Neural cell (in vitro differentiated cells): ENCODE data around the gene INO80C. TPM values are rescaled to one million over a fixed set of nuclear protein-coding genes. Genes with fewer than 3 reads are reported as not detected.

Experiments used
- H2AFZ ChIP-seq: fragments of 200-600, 300-800 bp; sonication (generic), shearing (Covaris generic); 2 replicates; pipeline ENCODE4 v1.6.0; 2014; ENCODE audit warnings: low read depth, mild to moderate bottlenecking, antibody characterized with exemption, low read length, moderate library complexity
- H3F3A ChIP-seq: fragments of 200-600 bp; shearing (Covaris generic); 2 replicates; pipeline ENCODE4 v1.6.1; 2016; ENCODE audit warnings: mild to moderate bottlenecking, moderate library complexity, mixed read lengths, antibody characterized with exemption, low read length; ENCODE audit not compliant: insufficient read depth, poor library complexity, severe bottlenecking
- H3K27ac ChIP-seq: fragments of 200-600, 300-800 bp; sonication (generic), shearing (Covaris generic); 2 replicates; pipeline ENCODE4 v1.5.1; 2014; ENCODE audit warnings: mild to moderate bottlenecking, low read length, moderate library complexity
- H3K27me3 ChIP-seq: fragments of 300-800, 200-600 bp; sonication (generic), shearing (Covaris generic); 2 replicates; pipeline ENCODE4 v1.6.0; 2014; ENCODE audit warnings: mild to moderate bottlenecking, low read depth, low read length, moderate library complexity; ENCODE audit not compliant: insufficient read depth
- H3K36me3 ChIP-seq: fragments of 300-800, 200-600 bp; sonication (generic), shearing (Covaris generic); 2 replicates; pipeline ENCODE4 v1.5.1; 2014; ENCODE audit warnings: mild to moderate bottlenecking, antibody characterized with exemption, low read length, moderate library complexity; ENCODE audit not compliant: insufficient read depth
- H3K4me2 ChIP-seq: fragments of 300-800, 200-600 bp; sonication (generic), shearing (Covaris generic); 2 replicates; pipeline ENCODE4 v1.6.0; 2014; ENCODE audit warnings: mild to moderate bottlenecking, low read length
- H3K4me3 ChIP-seq: fragments of 300-800, 200-600 bp; sonication (generic), shearing (Covaris generic); 2 replicates; pipeline ENCODE4 v1.5.1; 2014; ENCODE audit warnings: mild to moderate bottlenecking, low read length, moderate library complexity
- H3K79me2 ChIP-seq: fragments of 200-600 bp; shearing (Covaris generic); replicated peaks from 2 replicates; pipeline ENCODE4 v1.6.0; 2014; ENCODE audit warnings: mild to moderate bottlenecking, low read length, moderate library complexity; ENCODE audit not compliant: insufficient read depth
- H3K9ac ChIP-seq: fragments of 300-800, 200-600 bp; sonication (generic), shearing (Covaris generic); 2 replicates; pipeline ENCODE4 v1.6.1; 2016; ENCODE audit warnings: mild to moderate bottlenecking, low read length, mixed read lengths
- H3K9me2 ChIP-seq: fragments of 200-600 bp; shearing (Covaris generic); 2 replicates; pipeline ENCODE4 v1.6.1; 2016; ENCODE audit warnings: mild to moderate bottlenecking, low read length, mixed read lengths; ENCODE audit not compliant: insufficient read depth
- H3K9me3 ChIP-seq: fragments of 200-600, 300-800 bp; sonication (generic), shearing (Covaris generic); 2 replicates; pipeline ENCODE4 v1.6.1; 2016; ENCODE audit warnings: mild to moderate bottlenecking, mixed run types, low read length, moderate library complexity, mixed read lengths
- H4K20me1 ChIP-seq: fragments of 200-600 bp; shearing (Covaris generic); 2 replicates; pipeline ENCODE4 v1.6.1; 2016; ENCODE audit warnings: mild to moderate bottlenecking, mixed run types; ENCODE audit not compliant: insufficient read depth
- EP300 ChIP-seq: fragments of 450-650 bp; conservative IDR thresholded peaks from 2 replicates; pipeline ENCODE4 v1.6.1; 2014; ENCODE audit warnings: antibody characterized with exemption, mild to moderate bottlenecking, moderate library complexity; ENCODE audit not compliant: poor library complexity, severe bottlenecking
- EZH2 ChIP-seq: fragments of 200-600, 300-800 bp; shearing (Covaris generic), sonication (generic); IDR thresholded peaks from 2 replicates; pipeline ENCODE4 v1.6.1; 2014; ENCODE audit warnings: antibody characterized with exemption, low read length, borderline replicate concordance, mild to moderate bottlenecking; ENCODE audit not compliant: insufficient read depth, poor library complexity, severe bottlenecking
- MXI1 ChIP-seq: fragments of 450-650 bp; conservative IDR thresholded peaks from 2 replicates; pipeline ENCODE4 v1.6.1; 2014; ENCODE audit warnings: antibody characterized with exemption, mild to moderate bottlenecking; ENCODE audit not compliant: poor library complexity, severe bottlenecking
- POLR2AphosphoS5 ChIP-seq: IDR thresholded peaks from 2 replicates; pipeline ENCODE4 v1.6.1; 2012
- RAD21 ChIP-seq: fragments of 450-650 bp; conservative IDR thresholded peaks from 2 replicates; pipeline ENCODE4 v1.6.1; 2014; ENCODE audit warnings: antibody characterized with exemption, mild to moderate bottlenecking, moderate library complexity
- SMC3 ChIP-seq: fragments of 450-650 bp; conservative IDR thresholded peaks from 2 replicates; pipeline ENCODE4 v1.6.1; 2014; ENCODE audit warnings: antibody characterized with exemption, mild to moderate bottlenecking, moderate library complexity; ENCODE audit not compliant: poor library complexity
- TAF1 ChIP-seq: IDR thresholded peaks from 2 replicates; pipeline ENCODE4 v1.6.1; 2012; ENCODE audit warnings: low read depth
- polyA plus RNA-seq: library from polyadenylated mRNA; depleted of rRNA; stranded (reverse); fragments of >200 nt; gene quantifications from 2 replicates; pipeline ENCODE4 v1.2.3, GENCODE V29; 2014
- TF ChIP-seq, protein P1 (sequence below): IDR thresholded peaks from 2 replicates; pipeline ENCODE4 v1.6.1; 2012; ENCODE audit warnings: borderline replicate concordance
- TF ChIP-seq, protein P2 (sequence below): fragments of 450-650 bp; IDR thresholded peaks from 2 replicates; pipeline ENCODE4 v1.5.1; 2014; ENCODE audit warnings: antibody characterized with exemption, mild to moderate bottlenecking, moderate library complexity; ENCODE audit not compliant: poor library complexity, severe bottlenecking

INO80C gene
- polyA plus RNA-seq, 1 donor from 2014 or later = 30.5 TPM

- Histone ChIP-seq H4K20me1 (no peaks in the 10 kb centered on the region), H3K27me3 (no peaks in the 10 kb centered on the region), H3K36me3 (no peaks in the 10 kb centered on the region), H3K9me2 (no peaks in the 10 kb centered on the region), H3K9me3 (no peaks in the 10 kb centered on the region), H2AFZ (no peak overlapping the region), H3K9ac (no peak overlapping the region), H3K4me3 (no peak overlapping the region), H3F3A (no peaks in the 10 kb centered on the region), H3K27ac (no peak overlapping the region), H3K79me2 (no peaks in the 10 kb centered on the region), H3K4me2 (no peak overlapping the region)
- no peak for TF ChIP-seq TAF1
- TF ChIP-seq RAD21 = no peak
- TF ChIP-seq, protein P1, sequence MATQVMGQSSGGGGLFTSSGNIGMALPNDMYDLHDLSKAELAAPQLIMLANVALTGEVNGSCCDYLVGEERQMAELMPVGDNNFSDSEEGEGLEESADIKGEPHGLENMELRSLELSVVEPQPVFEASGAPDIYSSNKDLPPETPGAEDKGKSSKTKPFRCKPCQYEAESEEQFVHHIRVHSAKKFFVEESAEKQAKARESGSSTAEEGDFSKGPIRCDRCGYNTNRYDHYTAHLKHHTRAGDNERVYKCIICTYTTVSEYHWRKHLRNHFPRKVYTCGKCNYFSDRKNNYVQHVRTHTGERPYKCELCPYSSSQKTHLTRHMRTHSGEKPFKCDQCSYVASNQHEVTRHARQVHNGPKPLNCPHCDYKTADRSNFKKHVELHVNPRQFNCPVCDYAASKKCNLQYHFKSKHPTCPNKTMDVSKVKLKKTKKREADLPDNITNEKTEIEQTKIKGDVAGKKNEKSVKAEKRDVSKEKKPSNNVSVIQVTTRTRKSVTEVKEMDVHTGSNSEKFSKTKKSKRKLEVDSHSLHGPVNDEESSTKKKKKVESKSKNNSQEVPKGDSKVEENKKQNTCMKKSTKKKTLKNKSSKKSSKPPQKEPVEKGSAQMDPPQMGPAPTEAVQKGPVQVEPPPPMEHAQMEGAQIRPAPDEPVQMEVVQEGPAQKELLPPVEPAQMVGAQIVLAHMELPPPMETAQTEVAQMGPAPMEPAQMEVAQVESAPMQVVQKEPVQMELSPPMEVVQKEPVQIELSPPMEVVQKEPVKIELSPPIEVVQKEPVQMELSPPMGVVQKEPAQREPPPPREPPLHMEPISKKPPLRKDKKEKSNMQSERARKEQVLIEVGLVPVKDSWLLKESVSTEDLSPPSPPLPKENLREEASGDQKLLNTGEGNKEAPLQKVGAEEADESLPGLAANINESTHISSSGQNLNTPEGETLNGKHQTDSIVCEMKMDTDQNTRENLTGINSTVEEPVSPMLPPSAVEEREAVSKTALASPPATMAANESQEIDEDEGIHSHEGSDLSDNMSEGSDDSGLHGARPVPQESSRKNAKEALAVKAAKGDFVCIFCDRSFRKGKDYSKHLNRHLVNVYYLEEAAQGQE = no peak
- no peak for TF ChIP-seq EP300
- TF ChIP-seq POLR2AphosphoS5 = no peak
Observed at GRCh38 chr18:35507623-35508022, 9.9 kb upstream of the INO80C start.

DNA sequence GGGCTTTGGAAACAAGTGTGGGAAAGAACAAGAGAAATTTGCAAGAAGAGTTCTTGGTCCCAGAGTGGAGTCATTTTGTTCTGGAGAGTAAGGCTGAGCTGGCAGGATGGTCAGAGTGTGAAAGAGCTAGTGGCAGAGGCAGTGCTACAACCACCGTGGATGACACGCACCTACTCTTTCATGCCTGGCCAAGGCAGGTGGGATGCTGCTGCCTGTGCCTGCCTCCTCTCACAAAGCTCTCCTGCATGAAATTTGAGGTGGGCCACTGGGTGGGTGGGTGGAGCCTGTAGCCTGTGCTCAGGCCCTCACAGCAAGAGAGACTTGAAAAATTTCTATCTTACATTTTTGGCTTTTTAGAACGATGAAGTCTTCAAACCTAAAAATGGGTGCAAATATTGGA is 9.4 kb upstream of the INO80C start:
- Histone ChIP-seq H3K9ac (no peak overlapping the region), H3F3A (no peaks in the 10 kb centered on the region), H3K4me3 (no peak overlapping the region), H2AFZ (no peak overlapping the region), H4K20me1 (no peaks in the 10 kb centered on the region), H3K27ac (no peak overlapping the region), H3K36me3 (no peaks in the 10 kb centered on the region), H3K4me2 (no peak overlapping the region), H3K79me2 (no peaks in the 10 kb centered on the region), H3K27me3 (no peaks in the 10 kb centered on the region), H3K9me3 (no peaks in the 10 kb centered on the region), H3K9me2 (no peaks in the 10 kb centered on the region)
- no peak for TF ChIP-seq EZH2
- TF ChIP-seq, protein P2, sequence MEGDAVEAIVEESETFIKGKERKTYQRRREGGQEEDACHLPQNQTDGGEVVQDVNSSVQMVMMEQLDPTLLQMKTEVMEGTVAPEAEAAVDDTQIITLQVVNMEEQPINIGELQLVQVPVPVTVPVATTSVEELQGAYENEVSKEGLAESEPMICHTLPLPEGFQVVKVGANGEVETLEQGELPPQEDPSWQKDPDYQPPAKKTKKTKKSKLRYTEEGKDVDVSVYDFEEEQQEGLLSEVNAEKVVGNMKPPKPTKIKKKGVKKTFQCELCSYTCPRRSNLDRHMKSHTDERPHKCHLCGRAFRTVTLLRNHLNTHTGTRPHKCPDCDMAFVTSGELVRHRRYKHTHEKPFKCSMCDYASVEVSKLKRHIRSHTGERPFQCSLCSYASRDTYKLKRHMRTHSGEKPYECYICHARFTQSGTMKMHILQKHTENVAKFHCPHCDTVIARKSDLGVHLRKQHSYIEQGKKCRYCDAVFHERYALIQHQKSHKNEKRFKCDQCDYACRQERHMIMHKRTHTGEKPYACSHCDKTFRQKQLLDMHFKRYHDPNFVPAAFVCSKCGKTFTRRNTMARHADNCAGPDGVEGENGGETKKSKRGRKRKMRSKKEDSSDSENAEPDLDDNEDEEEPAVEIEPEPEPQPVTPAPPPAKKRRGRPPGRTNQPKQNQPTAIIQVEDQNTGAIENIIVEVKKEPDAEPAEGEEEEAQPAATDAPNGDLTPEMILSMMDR = no peak
- no peak for TF ChIP-seq TAF1
- TF ChIP-seq SMC3 = no peak
- TF ChIP-seq POLR2AphosphoS5 = no peak

GRCh38 chr18:35506024-35506712 is 8.4 kb upstream of the INO80C start:
- H3K79me2 ChIP-seq = no peaks in the 10 kb centered on the region
- no peaks in the 10 kb centered on the region for H3K36me3 ChIP-seq
- no peak overlapping the region for H3K4me2 ChIP-seq
- no peak overlapping the region for H3K4me3 ChIP-seq
- H3K9me3 ChIP-seq = no peaks in the 10 kb centered on the region
- H3K9me2 ChIP-seq = no peaks in the 10 kb centered on the region
- no peak overlapping the region for H3K27ac ChIP-seq
- TF ChIP-seq SMC3 (no peak), RAD21 (no peak), POLR2AphosphoS5 (no peak), EZH2 (no peak), TAF1 (no peak), MXI1 (no peak)
- TF ChIP-seq, protein P2 = no peak
- TF ChIP-seq, protein P1 = no peak
- no peaks in the 10 kb centered on the region for H3K27me3 ChIP-seq
- H4K20me1 ChIP-seq = no peaks in the 10 kb centered on the region
- no peaks in the 10 kb centered on the region for H3F3A ChIP-seq
- no peak overlapping the region for H3K9ac ChIP-seq
- H2AFZ ChIP-seq = no peak overlapping the region
